HG03103 (cell line): ENCODE results near the gene MAPRE2.

Source experiments
- ATAC-seq: cut with Tn5 transposase; IDR thresholded peaks from one replicate; pipeline ENCODE4 v1.9.1; 2021; ENCODE audit warnings: low read depth; ENCODE audit not compliant: unreplicated experiment

The MAPRE2 gene

DNA sequence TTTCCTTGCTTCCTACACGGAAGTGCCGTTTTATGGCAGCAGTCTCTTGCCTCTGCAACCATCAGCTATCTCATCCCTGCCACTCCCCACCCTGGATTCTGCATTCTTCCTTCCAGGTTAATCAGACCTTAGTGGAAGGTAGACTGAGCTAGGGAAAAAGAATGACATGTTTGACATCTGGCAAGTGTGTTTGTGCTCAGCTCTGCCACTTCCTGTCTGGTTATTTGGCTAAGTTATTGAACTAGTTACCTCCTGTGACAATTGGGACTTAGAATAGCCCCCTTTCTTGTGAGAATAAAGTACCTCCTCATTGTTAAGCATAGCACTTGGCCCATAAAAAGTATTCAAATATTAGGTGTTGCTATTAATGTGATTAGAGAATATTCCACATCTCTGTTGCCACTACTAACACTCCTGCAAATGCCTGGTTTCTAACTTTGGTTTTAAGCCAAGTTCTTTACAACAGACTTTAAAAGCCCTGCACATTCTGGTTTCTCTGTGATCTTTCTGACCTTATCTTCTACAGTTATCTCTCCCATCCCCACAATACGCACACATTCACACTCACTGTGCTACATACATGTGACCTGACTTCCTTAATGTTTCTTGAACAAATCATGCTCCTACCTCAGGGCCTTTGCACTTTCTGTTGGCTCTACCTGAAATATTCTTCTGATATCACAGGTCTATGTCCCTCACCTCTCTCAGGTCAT lies 10.8 kb upstream of the MAPRE2 start:
- ATAC-seq = peak; percentile 41

DNA sequence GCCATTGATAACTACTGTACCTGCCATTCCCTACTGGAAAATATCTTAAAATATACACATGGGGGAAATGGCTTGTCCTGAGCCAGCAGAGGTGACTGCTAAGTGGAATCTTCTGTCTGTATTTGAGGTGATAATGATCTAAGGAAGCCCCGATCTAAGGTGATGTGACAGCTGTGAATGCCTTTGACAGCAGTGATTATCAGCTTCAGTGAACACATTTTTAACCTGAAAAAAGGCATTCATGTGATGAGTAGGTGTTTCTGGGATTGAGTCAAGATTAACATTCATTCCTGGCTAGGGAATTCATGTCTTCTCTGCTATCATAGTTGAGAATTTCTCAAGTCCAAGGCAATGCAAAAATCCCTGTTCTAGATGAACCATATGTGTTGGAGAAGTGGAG lies 9.1 kb upstream of the MAPRE2 start:
- ATAC-seq = no peak

DNA sequence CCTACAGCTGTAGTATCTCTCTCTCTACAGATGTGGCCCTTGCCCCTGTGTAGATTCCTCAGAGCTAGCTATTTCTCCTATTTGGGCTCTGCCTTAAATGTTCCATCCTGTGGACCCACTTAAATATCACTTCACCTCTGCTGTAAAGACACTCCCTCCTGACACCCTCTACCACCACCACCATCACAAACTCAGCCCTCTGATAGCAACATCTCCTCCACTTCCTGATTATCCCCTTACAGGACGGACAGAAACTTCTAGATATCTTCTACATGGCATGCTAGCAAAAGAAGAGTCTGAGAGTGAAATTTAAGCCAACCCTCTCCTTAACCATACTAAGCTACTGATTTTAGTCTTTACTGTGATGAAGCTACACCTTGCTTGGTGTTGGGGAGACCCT lies 3.2 kb upstream of the MAPRE2 start:
- ATAC-seq = no peak

DNA sequence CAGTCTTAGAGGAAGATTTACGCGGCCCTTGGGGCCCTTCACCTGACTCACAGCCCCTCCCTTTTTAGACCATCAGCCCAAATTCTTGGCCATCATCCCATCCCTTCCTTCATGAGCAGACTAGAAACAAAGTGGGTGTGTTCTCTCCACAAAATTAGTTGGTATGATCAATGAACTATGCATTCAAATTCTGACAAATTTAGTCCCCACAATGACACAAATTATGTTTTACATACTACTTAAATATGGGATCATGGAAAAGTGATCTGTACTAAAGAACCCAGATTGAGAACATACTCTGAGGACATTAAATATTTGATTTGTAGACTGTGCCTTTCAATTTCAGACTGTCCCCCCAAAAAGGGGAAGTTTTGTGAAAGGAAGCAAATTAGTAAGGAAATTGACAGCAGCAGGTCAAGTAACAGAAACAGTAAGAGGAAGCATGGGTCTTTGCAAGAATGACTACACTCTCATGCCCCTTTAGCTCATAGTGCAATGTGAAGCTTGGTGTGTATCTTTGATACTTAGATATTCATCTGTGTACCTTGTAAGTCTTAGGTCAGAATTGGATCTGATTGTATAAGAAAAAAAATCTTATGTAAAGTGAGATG lies 2.2 kb upstream of the MAPRE2 start:
- ATAC-seq = peak; percentile 42

DNA sequence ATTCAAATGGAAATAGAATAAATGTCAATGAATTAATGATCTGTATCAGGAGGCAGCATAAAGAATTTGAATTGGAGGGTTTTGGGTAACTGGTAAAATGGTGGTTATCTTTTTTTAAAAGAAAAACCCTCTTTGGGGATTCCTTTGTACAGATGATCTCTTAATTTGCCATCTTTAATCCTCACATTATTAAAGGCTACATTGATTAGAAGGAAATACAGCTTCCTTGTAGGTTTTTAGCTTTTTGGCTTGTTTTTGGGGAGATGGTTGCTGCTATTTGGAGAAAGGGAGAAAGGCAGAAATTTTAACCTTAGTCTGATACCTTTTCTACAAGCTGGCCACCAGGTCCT lies 600 bp upstream of the MAPRE2 start:
- ATAC-seq = no peak

DNA sequence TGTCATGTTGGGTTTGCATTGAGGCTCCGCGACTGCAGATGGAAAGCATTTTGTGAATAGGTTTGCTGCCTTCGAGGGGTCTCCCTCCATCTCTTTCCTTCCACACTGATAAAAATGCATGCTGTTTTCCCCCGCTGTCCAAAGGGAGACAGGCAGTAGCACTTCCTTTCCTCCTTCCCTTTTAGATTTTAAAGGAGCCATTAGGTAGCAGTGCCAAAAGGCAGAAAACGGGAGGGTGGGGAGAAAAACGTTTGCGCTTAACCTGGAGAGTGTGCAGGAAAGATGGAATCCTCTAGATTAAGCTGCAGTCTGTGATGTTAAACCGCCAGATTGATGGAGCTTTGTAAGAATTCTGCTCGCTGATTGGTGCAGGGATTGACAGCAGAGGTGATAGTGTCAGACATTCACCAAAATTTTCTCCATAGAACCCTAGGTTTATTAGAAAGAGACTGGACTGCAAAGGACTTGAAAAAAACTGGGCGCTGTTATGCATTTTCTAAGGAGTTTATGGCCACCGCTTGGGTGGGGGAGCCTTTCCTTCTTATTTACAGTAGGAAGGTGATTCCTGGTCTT lies 688 bp downstream of the MAPRE2 start:
- ATAC-seq = no peak

DNA sequence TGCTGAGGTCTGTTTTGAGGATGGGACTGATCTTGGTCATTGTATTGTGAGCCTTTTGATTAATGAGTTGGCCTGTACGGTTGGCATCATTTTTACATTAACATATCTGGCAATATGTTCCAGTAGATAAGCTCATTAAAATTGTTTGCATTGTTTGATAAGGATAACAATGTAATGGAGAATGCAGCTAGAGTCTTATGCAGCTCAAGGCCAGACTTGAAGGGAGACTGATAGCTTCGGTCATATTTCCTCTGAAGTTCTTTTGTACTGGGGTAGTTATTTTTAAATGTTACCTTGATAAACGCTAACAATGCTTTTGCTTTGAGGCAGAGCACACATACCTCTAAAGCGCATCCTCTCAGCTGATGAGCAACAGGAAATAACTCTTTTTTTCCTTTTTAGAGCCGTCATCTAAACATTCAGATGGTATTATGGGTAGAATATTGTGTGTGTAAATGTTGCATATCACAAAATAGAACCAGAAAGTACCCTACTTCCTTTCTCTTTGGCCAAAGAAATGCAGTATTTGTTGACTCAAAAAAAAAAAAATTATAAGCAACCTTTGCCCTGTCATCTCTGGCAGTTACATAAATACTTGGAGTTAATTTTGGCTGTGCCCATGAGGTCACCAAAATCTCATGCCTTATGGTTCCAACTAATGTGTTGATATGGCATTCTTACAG lies 1.3 kb downstream of the MAPRE2 start:
- no peak for ATAC-seq

DNA sequence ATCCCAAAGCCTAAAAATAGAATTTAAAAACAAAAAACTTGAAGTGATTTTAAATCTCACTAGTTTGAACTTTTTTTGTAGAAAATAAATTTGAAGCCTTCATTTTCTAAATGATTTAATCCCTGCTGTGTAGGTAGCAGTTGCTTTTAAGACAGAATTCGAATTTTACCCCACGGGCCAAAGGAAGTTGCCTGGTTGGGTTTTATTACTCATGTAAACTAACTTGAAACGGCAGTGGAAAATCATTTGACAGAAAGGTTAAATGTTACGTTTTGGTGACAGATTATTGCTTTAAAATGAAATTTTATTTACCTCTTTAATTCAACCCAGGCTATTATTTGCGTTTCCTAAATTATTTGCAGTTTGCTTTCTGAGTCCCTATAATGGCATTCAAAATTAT lies 2.0 kb downstream of the MAPRE2 start:
- no peak for ATAC-seq

DNA sequence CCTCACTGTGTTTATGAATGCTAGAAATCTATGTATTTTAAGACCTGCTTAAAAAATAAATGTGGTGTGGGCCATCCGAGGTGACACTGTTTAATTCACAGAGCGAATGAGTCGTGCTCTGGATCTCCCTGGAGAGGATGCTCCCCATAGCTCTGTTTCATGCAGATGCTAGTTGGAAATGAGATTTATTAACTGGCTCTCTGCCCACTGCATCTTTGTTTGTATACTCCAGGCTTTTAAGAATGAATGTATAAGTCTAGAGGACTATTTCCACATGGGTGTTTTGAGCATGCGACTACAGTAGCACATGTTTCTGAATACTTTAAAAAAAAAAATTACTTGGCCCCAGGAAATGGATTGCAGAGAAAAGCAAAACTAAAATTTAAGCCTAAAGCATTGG lies 3.9 kb downstream of the MAPRE2 start:
- ATAC-seq = no peak

DNA sequence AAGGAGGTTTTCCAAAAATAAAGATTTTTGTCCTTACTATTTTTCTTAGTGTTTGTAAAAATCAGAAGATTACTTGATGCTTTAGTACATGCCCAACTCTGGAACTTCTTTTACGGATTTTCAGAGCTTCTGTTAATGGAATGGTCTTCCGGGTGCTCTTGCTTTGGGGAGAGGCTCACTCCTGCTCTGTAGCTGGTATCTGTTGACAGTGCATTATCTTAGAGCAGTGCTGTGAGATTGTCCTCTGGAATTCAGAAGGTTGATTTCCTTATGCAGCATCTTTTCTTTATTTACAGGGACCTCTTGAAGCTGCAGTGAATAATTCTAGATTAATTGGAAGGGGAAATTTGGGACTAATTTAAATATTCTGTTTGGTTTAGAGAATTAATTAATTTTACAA lies 4.6 kb downstream of the MAPRE2 start:
- ATAC-seq = no peak

DNA sequence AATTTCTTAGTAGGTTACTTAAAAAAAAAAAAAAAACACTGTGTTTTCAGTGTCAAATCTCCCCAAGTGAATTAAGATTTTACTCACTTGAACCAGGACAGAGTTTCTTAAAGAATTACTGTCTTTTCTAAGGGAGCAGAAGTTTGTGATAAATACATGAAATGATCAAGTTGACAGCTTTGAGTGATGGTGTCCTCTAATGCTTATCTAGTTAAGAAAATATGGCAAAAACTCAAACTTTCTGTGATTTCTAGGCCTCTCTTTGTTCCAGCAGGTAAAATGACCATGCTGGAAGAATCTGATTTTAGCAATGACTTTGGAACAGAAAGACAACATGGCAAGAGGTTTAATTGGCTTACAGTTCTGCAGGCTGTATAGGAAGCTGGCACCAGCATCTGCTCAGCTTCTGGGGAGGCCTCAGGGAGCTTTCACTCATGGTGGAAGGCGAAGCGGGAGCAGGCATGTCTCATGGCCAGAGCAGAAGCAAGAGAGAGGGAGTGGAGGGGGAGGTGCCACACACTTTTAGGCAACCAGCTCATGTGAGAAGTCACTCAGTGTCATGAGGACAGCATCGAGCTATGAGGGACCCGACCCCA lies 6.6 kb downstream of the MAPRE2 start:
- no peak for ATAC-seq

DNA sequence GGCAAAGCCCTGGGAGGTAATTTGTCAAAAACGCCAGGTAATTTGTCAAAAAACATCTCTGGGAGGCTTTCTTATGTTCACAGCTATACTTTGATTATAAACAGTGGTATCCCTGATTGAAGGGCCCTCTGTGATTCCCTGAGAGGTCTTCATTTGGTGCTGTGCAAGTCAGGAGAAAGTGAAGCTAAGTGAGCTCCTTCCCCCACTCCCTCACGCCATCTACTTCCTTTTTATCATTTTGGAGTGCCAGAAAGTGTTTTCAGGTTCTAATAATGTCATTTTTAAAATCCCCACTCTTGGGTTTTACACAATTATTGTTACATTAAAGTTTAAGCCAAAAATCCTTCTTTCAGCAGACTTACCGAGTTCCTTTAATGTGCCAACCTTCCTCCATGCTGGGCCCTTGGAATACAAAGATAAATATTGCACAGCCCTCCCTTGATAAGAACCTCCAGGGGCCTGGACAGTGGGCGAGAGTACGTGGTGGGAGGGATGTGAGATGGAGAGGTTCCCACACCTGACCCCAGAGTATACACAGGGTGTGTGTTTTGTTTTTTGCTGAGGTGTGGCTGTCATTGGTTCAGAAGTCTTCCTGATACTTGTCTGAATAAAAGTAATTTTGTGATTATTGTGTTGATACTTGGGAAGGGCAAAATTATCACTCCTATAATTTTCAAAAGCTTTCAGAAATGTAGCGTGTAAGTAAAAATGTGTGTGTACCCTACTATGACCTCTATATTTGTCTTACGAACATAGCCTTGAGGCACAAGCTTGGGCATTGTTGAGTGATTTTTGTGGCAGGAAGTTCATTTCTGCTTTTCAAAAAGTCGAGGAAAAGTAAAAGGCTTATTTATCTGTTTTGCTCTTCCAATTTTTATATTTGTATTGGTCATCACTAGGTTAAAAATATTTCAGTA lies 8.2 kb downstream of the MAPRE2 start:
- no peak for ATAC-seq

DNA sequence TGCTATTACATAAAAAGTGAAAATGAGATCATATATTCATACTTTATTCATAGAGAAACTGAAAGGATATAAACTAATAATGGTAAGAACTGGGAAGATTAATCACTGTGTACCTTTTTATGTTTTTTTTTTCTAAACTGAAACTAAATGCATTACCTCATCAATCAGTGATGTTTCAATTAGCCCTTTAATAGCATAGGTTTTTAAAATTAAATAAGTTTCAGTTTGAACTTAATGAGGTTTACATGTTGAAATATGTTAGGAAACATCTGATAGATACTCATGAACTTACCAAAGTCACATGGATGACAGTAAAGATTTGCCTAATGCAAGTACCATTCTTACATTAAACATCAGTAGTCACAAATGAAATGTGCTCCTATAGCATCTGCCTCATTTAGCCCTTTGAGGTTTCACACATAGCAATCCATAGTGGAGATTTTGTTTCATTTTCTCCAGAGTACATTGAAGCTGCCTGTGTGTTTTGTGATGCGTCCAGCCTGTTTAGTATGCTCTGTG lies 8.9 kb downstream of the MAPRE2 start:
- ATAC-seq = no peak

DNA sequence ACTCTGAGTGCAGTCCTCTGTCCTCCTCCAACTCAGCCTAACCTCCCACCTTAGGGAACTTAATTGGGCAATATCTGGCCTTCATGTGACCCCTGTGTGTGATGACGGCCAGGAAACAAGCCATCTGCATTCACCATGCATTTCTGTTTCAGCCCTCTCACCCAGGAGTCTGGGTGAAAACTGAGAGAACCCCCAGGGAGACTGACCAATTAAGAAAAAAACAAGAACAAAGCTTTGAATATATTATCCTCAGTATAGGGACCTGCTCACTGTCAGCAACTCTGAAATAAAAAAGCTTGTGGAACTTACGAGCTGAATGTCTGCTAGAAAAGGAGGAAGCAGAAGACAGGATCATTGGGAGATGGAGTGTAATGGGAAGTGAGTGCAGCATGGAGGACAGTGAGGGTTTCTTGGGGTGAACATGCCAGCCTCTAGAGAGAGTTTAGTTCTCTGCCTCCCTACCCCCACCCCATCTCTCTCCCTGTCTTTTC lies 9.5 kb downstream of the MAPRE2 start:
- peak; percentile 28 for ATAC-seq

DNA sequence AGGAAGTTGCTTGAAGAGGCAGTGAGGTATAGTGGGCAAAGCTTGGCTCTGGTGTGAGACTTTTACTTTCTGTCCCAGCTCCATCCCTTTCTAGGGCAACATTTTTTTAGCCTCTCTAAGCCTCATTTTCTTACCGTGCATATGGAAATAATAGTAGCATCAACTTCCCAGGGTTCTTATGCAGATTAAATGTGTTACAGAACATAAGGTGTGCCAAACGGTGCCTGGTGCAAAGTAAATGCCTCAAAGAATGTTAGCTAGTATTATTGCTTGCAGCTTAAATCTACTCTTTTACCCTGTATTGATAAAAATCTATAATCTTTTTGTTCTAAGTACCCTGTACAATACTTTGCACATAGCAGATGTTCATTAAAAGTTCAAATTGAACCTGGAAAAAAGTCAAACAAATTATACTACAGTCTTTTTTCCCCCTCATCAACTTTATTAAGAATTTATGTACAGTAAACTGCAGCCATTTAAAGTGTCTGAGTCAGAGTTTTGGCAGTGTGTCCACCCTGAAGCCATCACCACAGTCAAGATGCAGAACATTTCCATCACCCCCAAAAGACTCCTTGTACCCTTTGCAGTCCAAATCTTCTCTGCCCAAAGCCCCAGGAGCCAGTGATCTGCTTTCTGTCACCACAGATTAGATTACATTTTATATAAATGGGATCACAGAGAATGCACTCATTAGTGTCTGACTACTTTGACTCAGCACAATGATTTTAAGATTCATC lies 10.6 kb downstream of the MAPRE2 start:
- ATAC-seq = no peak

DNA sequence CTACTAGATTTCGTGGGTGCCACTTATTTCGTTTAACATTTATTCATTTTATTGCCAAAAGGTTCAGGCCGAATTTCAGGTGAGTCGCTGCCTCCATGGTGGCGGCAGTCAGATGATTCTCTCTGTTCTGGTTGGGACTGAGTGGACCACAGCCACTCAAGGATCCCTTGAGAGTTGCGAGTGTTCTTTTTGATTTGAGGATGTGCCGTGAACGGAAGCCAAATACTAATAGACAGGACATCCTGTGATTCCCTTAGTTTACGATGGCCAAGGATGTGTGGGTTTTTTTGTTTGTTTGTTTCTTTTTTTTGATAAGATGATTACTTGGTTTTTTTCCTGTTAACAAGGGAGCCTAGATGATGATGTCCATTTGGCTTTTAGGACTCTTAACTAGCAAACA lies 13.2 kb downstream of the MAPRE2 start:
- no peak for ATAC-seq

DNA sequence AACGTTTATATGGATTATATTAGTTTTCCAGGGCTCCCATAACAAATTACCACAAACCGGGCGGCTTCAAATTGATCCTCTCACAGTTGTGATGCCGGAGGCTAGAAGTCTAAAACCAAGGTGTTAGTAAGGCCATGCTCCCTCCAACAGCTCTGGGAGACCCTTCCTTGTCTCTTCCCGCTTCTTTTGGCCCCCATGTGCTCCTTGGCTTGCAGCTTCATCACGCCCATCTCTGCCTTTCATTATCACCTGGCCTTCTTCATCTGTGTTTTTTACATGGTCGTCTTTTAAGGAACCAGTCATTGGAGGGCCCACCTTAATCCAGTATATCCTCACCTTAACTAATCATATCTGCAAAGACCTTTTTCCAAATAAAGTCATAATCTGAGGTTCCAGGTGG lies 13.9 kb downstream of the MAPRE2 start:
- no peak for ATAC-seq

DNA sequence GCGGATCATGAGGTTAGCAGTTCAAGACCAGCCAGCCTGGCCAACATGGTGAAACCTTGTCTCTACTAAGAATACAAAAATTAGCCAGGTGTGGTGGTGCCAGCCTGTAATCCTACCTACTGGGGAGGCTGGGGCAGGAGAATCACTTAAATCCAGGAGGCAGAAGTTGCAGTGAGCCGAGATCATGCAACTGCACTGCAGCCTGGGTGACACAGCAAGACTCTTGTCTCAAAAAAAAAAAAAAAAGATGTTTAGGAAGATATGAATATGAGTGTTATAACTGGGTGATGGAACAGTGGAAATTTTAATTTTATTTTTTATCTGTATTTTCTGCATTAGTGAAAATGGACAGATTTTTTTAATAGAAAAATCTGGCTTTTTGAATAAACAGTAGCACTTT lies 14.5 kb downstream of the MAPRE2 start:
- ATAC-seq = no peak

DNA sequence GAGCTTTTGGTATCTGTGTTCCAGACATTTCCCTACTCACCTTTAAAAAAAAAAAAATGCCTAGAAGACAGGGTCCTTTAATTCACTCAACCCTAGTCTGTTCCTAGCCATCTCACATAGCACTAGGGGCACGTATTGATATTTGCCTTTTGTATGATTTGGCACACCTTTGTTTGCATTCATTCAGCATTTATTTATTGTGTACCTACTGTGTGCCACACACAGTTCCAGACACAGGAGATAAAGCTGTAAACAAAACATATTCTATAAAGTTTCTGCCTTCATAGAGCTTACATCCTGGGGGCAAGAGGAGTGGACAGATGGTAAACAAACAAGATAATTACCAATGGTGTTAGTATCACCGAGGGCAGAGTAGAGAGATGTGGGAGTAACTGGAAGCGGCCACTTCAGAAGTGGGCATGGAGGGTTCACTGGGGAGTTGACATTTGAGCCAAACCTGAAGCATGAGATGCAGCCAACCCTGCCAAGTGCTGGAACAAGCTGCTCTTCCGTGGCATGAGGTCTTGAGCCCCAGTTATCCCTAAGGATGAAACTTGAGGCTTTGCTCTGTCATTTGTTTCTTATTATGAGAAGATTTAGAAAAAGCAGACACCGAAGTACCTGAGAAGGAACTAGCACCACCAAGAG lies 18.2 kb downstream of the MAPRE2 start:
- no peak for ATAC-seq
